A549 (cell line): ENCODE measurements around the gene GMDS. TPM values are rescaled to one million over a fixed set of nuclear protein-coding genes. Genes with fewer than 3 reads are reported as not detected.

Experiments
- ATAC-seq, 2 experiments: fragments of 200-7000 bp in 1 of 2; fragments of >200 bp in 1 of 2; cut with Nextera tagmentation in 1 of 2; cut with Tn5 transposase in 1 of 2; 3 replicates each; pipeline versions ENCODE4 v1.8.0 to v1.9.1; 2018 to 2020; ENCODE audit warnings: mild to moderate bottlenecking in 1 of 2, moderate library complexity in 1 of 2
- CTCF ChIA-PET: fragments of 300-600 bp; sonication (Branson Sonifier 250); formaldehyde crosslinking; extraction: SDS; loops from one replicate; lab custom pipeline; 2021; ENCODE audit warnings: antibody characterized with exemption, inconsistent platforms; lab: Yijun Ruan, JAX
- POLR2A ChIA-PET: fragments of 350-600 bp; formaldehyde crosslinking; extraction: SDS; loops from one replicate; lab custom pipeline; 2021; ENCODE audit warnings: antibody characterized with exemption, inconsistent platforms; lab: Yijun Ruan, JAX
- DNase-seq, 2 experiments: peaks; one replicate each; pipeline versions ENCODE4 v3.0.0 to v3.0.0-alpha.2; 2011 to 2016; ENCODE audit warnings: low read depth in 1 of 2, low spot score in 1 of 2
- FAIRE-seq: peaks from 2 replicates; lab custom pipeline; 2011; peaks lifted over from hg19 to GRCh38; lab: Jason Lieb, UNC
- H3K27ac ChIP-seq, 2 experiments: fragments of >200 bp; sonication (Bioruptor Twin); formaldehyde crosslinking; 3 replicates each; pipeline ENCODE4 v1.5.1; 2016 to 2017
- H3K4me1 ChIP-seq: fragments of >200 bp; sonication (Bioruptor Twin); formaldehyde crosslinking; 3 replicates; pipeline ENCODE4 v1.6.1; 2016
- H3K4me2 ChIP-seq: fragments of >200 bp; sonication (Bioruptor Twin); formaldehyde crosslinking; 3 replicates; pipeline ENCODE4 v1.6.1; 2016
- H3K4me3 ChIP-seq: fragments of >200 bp; sonication (Bioruptor Twin); formaldehyde crosslinking; 3 replicates; pipeline ENCODE4 v1.5.1; 2016
- H3K9me3 ChIP-seq: fragments of >200 bp; sonication (Bioruptor Twin); formaldehyde crosslinking; 3 replicates; pipeline ENCODE4 v1.6.1; 2016
- CBX8 ChIP-seq: fragments of 200-600 bp; sonication (generic); IDR thresholded peaks from 2 replicates; pipeline ENCODE4 v1.6.1; 2016
- CEBPB ChIP-seq, 2 experiments: fragments of >200 bp in 1 of 2; sonication (Bioruptor Twin) in 1 of 2; formaldehyde crosslinking in 1 of 2; IDR thresholded peaks; 2 replicates each; pipeline ENCODE4 v1.6.1; 2012 to 2016
- CHD4 ChIP-seq: fragments of 200-600 bp; sonication (generic); IDR thresholded peaks from 2 replicates; pipeline ENCODE4 v1.6.1; 2016; ENCODE audit warnings: antibody characterized with exemption, mild to moderate bottlenecking, borderline replicate concordance
- EP300 ChIP-seq, 2 experiments: fragments of >200 bp; sonication (Bioruptor Twin); formaldehyde crosslinking; IDR thresholded peaks; 2 replicates in 1 of 2; 3 replicates in 1 of 2; pipeline ENCODE4 v1.6.1; 2016 to 2017
- ESRRA ChIP-seq: fragments of 150-350 bp; IDR thresholded peaks from 2 replicates; pipeline ENCODE4 v1.6.1; 2014; ENCODE audit warnings: mild to moderate bottlenecking, low read length, borderline replicate concordance
- HDAC2 ChIP-seq: fragments of 200-600 bp; sonication (generic); IDR thresholded peaks from 2 replicates; pipeline ENCODE4 v1.6.1; 2016
- HEYL ChIP-seq: fragments of 250-450 bp; sonication (Bioruptor Pico); IDR thresholded peaks from 2 replicates; pipeline ENCODE4 v1.8.0; 2021; ENCODE audit warnings: mild to moderate bottlenecking, moderate library complexity
- HOXB5 ChIP-seq: fragments of 250-450 bp; sonication (Bioruptor Pico); IDR thresholded peaks from 2 replicates; pipeline ENCODE4 v1.5.0; 2020; ENCODE audit warnings: mild to moderate bottlenecking, moderate library complexity
- JUNB ChIP-seq: fragments of >200 bp; sonication (Bioruptor Twin); formaldehyde crosslinking; IDR thresholded peaks from 2 replicates; pipeline ENCODE4 v1.6.1; 2016
- KDM1A ChIP-seq: fragments of 200-600 bp; sonication (generic); IDR thresholded peaks from 2 replicates; pipeline ENCODE4 v1.6.1; 2016; ENCODE audit warnings: low read depth, mild to moderate bottlenecking
- KDM5A ChIP-seq: fragments of 200-600 bp; sonication (generic); IDR thresholded peaks from 2 replicates; pipeline ENCODE4 v1.6.1; 2016; ENCODE audit warnings: antibody characterized with exemption, mild to moderate bottlenecking
- MAFK ChIP-seq: fragments of 450-650 bp; IDR thresholded peaks from 2 replicates; pipeline ENCODE4 v1.6.1; 2014; ENCODE audit not compliant: partially characterized antibody
- MYC ChIP-seq: IDR thresholded peaks from 2 replicates; pipeline ENCODE4 v1.6.1; 2012; ENCODE audit warnings: mild to moderate bottlenecking, inconsistent platforms, low read length, improper control_type of control experiment, borderline replicate concordance
- NPAS2 ChIP-seq: fragments of 250-450 bp; sonication (Bioruptor Pico); IDR thresholded peaks from 2 replicates; pipeline ENCODE4 v1.8.0; 2022; ENCODE audit warnings: mild to moderate bottlenecking, moderate library complexity, borderline replicate concordance
- PHF8 ChIP-seq: fragments of 200-600 bp; sonication (generic); IDR thresholded peaks from 2 replicates; pipeline ENCODE4 v1.6.1; 2016; ENCODE audit warnings: low read depth, mild to moderate bottlenecking, antibody characterized with exemption, moderate library complexity, borderline replicate concordance
- POLR2A ChIP-seq: IDR thresholded peaks from 2 replicates; pipeline ENCODE4 v1.6.1; 2012; ENCODE audit warnings: mild to moderate bottlenecking, low read length
- POLR2AphosphoS2 ChIP-seq: conservative IDR thresholded peaks from 2 replicates; pipeline ENCODE4 v1.6.1; 2012; ENCODE audit warnings: low read length, improper control_type of control experiment, inconsistent platforms
- RAD21 ChIP-seq, 2 experiments: fragments of >200 bp in 1 of 2; sonication (Bioruptor Twin) in 1 of 2; formaldehyde crosslinking in 1 of 2; IDR thresholded peaks in 1 of 2; conservative IDR thresholded peaks in 1 of 2; 2 replicates in 1 of 2; 3 replicates in 1 of 2; pipeline ENCODE4 v1.6.1; 2012 to 2018; ENCODE audit warnings: inconsistent platforms in 1 of 2
- RARB ChIP-seq: fragments of 250-450 bp; sonication (Bioruptor Pico); IDR thresholded peaks from 2 replicates; pipeline ENCODE4 v1.8.0; 2021; ENCODE audit warnings: mild to moderate bottlenecking, moderate library complexity
- TFCP2L1 ChIP-seq: fragments of 250-450 bp; sonication (Bioruptor Pico); IDR thresholded peaks from 2 replicates; pipeline ENCODE4 v1.5.0; 2021; ENCODE audit warnings: mild to moderate bottlenecking
- TP53 ChIP-seq: fragments of 250-450 bp; sonication (Bioruptor Pico); IDR thresholded peaks from 2 replicates; pipeline ENCODE4 v1.5.0; 2021; ENCODE audit warnings: mild to moderate bottlenecking, moderate library complexity
- WGBS: methylation state at CpG from one replicate; pipeline ENCODE4 v1.1.6; 2017; ENCODE audit errors: missing lambda C conversion rate; 5-methylcytosine and 5-hydroxymethylcytosine counted together
- polyA plus RNA-seq, 4 experiments: library from polyadenylated mRNA; depleted of rRNA in 3 of 4; stranded (reverse); fragments of >200 nt; fragmentation: RNase III in 1 of 4; extraction: RNeasy Plus Mini Kit Qiagen cat#74134 plus additional on column Dnase treatment in 1 of 4; gene quantifications; 2 replicates in 3 of 4; 3 replicates in 1 of 4; pipeline ENCODE4 v1.2.3, GENCODE V29; 2011 to 2017
- TF ChIP-seq, protein P1 (sequence below): fragments of >200 bp; sonication (Bioruptor Twin); formaldehyde crosslinking; IDR thresholded peaks from 2 replicates; pipeline ENCODE4 v1.6.1; 2016
- TF ChIP-seq, protein P2 (sequence below): fragments of 200-600 bp; sonication (generic); IDR thresholded peaks from 2 replicates; pipeline ENCODE4 v1.6.1; 2016; ENCODE audit warnings: antibody characterized with exemption, mild to moderate bottlenecking, moderate library complexity
- TF ChIP-seq, protein P3 (sequence below): fragments of >200 bp; sonication (Bioruptor Twin); formaldehyde crosslinking; IDR thresholded peaks from 3 replicates; pipeline ENCODE4 v1.6.1; 2016

The GMDS gene
- polyA plus RNA-seq, 2 of the 4 experiments (the other 2 are of a cell fraction) = 9.9 to 12.4 TPM

DNA sequence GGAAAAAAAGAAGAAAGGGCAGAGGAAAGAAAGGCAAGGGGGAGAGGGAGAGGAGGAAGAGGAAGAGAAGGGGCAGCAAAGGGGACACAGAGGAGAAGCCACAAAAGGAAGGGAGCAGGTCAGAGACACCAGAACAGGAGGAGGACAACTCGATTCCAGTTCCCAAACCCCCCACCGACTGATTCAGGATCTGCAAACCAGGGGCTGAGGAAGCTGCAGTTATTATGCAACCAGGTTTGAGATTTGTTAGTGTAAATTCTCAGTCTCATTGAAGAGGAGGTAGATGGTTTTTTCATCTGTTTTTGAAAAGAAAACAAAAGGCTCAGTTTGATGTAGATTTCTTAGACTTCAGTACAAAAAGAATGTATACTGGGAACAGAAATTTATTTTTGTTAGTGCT, 432.9 kb downstream of the GMDS start:
- DNase-seq = no peak
- no peak overlapping the region for H3K27ac ChIP-seq
- WGBS = 79% methylated on average over 2 of the region's 2 CpGs
- ATAC-seq = no peak
- no peak overlapping the region for H3K4me3 ChIP-seq
- POLR2A ChIA-PET = no interaction called here
- FAIRE-seq = no peak
- no peaks in the 10 kb centered on the region for H3K4me1 ChIP-seq
- TF ChIP-seq KDM1A = no peak
- TF ChIP-seq ESRRA = no peak
- no peak for TF ChIP-seq CEBPB (IDR thresholded peaks at IDR 0.05)
- no peak for TF ChIP-seq RAD21 (conservative IDR thresholded peaks at IDR 0.05 in 1 of 2, IDR thresholded peaks at IDR 0.05 in 1 of 2)
- TF ChIP-seq HOXB5 (CRISPR knock-in tag) = no peak
- no peak for TF ChIP-seq EP300 (IDR thresholded peaks at IDR 0.05)
- TF ChIP-seq, protein P1, sequence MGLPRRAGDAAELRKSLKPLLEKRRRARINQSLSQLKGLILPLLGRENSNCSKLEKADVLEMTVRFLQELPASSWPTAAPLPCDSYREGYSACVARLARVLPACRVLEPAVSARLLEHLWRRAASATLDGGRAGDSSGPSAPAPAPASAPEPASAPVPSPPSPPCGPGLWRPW = no peak
- TF ChIP-seq, protein P2, sequence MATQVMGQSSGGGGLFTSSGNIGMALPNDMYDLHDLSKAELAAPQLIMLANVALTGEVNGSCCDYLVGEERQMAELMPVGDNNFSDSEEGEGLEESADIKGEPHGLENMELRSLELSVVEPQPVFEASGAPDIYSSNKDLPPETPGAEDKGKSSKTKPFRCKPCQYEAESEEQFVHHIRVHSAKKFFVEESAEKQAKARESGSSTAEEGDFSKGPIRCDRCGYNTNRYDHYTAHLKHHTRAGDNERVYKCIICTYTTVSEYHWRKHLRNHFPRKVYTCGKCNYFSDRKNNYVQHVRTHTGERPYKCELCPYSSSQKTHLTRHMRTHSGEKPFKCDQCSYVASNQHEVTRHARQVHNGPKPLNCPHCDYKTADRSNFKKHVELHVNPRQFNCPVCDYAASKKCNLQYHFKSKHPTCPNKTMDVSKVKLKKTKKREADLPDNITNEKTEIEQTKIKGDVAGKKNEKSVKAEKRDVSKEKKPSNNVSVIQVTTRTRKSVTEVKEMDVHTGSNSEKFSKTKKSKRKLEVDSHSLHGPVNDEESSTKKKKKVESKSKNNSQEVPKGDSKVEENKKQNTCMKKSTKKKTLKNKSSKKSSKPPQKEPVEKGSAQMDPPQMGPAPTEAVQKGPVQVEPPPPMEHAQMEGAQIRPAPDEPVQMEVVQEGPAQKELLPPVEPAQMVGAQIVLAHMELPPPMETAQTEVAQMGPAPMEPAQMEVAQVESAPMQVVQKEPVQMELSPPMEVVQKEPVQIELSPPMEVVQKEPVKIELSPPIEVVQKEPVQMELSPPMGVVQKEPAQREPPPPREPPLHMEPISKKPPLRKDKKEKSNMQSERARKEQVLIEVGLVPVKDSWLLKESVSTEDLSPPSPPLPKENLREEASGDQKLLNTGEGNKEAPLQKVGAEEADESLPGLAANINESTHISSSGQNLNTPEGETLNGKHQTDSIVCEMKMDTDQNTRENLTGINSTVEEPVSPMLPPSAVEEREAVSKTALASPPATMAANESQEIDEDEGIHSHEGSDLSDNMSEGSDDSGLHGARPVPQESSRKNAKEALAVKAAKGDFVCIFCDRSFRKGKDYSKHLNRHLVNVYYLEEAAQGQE = no peak
- TF ChIP-seq, protein P3, sequence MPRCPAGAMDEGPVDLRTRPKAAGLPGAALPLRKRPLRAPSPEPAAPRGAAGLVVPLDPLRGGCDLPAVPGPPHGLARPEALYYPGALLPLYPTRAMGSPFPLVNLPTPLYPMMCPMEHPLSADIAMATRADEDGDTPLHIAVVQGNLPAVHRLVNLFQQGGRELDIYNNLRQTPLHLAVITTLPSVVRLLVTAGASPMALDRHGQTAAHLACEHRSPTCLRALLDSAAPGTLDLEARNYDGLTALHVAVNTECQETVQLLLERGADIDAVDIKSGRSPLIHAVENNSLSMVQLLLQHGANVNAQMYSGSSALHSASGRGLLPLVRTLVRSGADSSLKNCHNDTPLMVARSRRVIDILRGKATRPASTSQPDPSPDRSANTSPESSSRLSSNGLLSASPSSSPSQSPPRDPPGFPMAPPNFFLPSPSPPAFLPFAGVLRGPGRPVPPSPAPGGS = no peak
- TF ChIP-seq HDAC2 = no peak
- TF ChIP-seq NPAS2 (CRISPR knock-in tag) = no peak
- H3K9me3 ChIP-seq = no peaks in the 10 kb centered on the region
- H3K4me2 ChIP-seq = no peak overlapping the region
- CTCF ChIA-PET = interaction anchor here (1.2 kb wide), 1 partner anchor 16 kb away, joined by 3 read pairs; no protein-coding TSS in a partner anchor

DNA sequence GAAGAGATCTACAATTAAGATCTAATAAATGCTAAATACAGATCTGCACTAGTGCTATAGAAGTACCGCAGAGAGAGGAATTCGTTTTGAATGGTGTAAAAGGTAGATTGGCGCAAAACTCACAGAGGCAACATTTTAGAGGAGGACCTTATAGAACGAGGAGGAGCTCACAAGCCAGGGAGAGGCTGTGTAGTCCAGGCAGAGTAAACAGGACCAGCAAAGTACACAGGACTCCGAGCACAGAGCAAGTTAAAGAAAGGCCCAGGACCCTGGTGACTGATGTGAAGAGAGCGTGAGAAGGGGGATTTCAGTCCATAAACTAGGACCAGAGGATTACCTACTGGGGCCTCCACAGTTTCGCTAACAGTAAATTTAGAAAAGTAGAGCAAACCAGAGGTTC, 433.4 kb downstream of the GMDS start:
- Histone ChIP-seq H3K9me3 (no peaks in the 10 kb centered on the region), H3K4me3 (no peak overlapping the region), H3K4me2 (no peak overlapping the region), H3K4me1 (no peaks in the 10 kb centered on the region), H3K27ac (no peak overlapping the region)
- WGBS = 69% methylated on average over 7 of the region's 7 CpGs
- ChIA-PET CTCF (no interaction called here), POLR2A (no interaction called here)
- no peak for ATAC-seq
- no peak for FAIRE-seq
- TF ChIP-seq TFCP2L1 (CRISPR knock-in tag) (no peak), TP53 (CRISPR knock-in tag) (no peak), MAFK (no peak), PHF8 (no peak), HEYL (CRISPR knock-in tag) (no peak), JUNB (no peak), ESRRA (no peak), CHD4 (no peak)
- no peak for DNase-seq

DNA sequence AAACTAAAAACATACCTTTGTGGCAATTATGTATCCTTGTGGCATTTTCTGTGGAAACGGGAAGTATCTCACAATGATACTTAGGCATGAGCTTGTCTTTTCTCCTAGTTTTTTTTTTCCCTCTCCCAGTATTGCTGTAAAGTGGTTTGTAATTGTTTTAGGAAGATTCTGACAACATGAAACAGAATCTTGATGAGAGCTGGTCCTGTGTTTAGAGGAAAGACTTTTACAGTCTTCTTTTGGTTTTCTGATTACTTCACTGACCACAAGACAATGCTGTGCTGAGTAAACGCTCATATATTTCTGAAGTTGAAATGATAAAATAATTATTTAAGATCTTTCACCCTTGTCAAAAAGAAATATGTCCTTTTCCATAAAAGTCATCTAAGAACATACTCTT, 434.5 kb downstream of the GMDS start:
- FAIRE-seq (no peak), ATAC-seq (no peak), DNase-seq (no peak)
- no peak overlapping the region for H3K4me2 ChIP-seq
- WGBS = 86% methylated on average over 2 of the region's 2 CpGs
- no peak overlapping the region for H3K4me3 ChIP-seq
- ChIA-PET CTCF (no interaction called here), POLR2A (no interaction called here)
- no peak overlapping the region for H3K27ac ChIP-seq
- H3K9me3 ChIP-seq = no peaks in the 10 kb centered on the region
- H3K4me1 ChIP-seq = no peaks in the 10 kb centered on the region
- TF ChIP-seq KDM5A (no peak), CBX8 (no peak), POLR2A (no peak), TFCP2L1 (CRISPR knock-in tag) (no peak), NPAS2 (CRISPR knock-in tag) (no peak), RAD21 (conservative IDR thresholded peaks at IDR 0.05 in 1 of 2, IDR thresholded peaks at IDR 0.05 in 1 of 2) (no peak), MYC (no peak), POLR2AphosphoS2 (no peak), RARB (CRISPR knock-in tag) (no peak)
- TF ChIP-seq, protein P3 = no peak
- TF ChIP-seq, protein P2 = no peak
- TF ChIP-seq, protein P1 = no peak
